SU-DHL-6 (cell line): Measurements from ENCODE around the gene BNIP5.

Source experiments
- CTCF ChIP-seq: fragments of 200-600 bp; sonication (generic); IDR thresholded peaks from one replicate; pipeline ENCODE4 v1.5.1; 2017; ENCODE audit warnings: antibody characterized with exemption, mild to moderate bottlenecking, low read length, moderate library complexity; ENCODE audit not compliant: insufficient read depth, poor library complexity, severe bottlenecking
- EZH2phosphoT487 ChIP-seq: fragments of 200-600 bp; sonication (generic), shearing (Covaris generic); conservative IDR thresholded peaks from 2 replicates; pipeline ENCODE4 v1.6.1; 2018; ENCODE audit warnings: mild to moderate bottlenecking, antibody characterized with exemption, low read length, moderate library complexity, mixed read lengths

GRCh38 chr6:36319436-36319762, 17.3 kb downstream of the BNIP5 start:
- no peak for TF ChIP-seq EZH2phosphoT487
- no peak for TF ChIP-seq CTCF
